Peyer's patch (tissue), 4 donors: ENCODE results near the gene NTN1. TPM values are rescaled to one million over a fixed set of nuclear protein-coding genes. Genes with fewer than 3 reads are reported as not detected.

ENCODE experiments used
- DNase-seq, 3 donors: peaks; one replicate each; pipeline ENCODE4 v3.0.0-alpha.2; 2017 to 2019
- H3K27ac ChIP-seq, 4 donors: fragments of 200-600 bp; sonication (generic); one replicate each; pipeline ENCODE4 v1.5.1; 2016 to 2019
- H3K27me3 ChIP-seq, 2 donors: fragments of 200-600 bp; sonication (generic); one replicate each; pipeline ENCODE4 v1.5.1; 2019
- H3K36me3 ChIP-seq, 3 donors: fragments of 200-600 bp; sonication (generic); one replicate each; pipeline ENCODE4 v1.5.1; 2016 to 2019
- H3K4me1 ChIP-seq, 4 donors: fragments of 200-600 bp; sonication (generic); one replicate each; pipeline ENCODE4 v1.5.1; 2016 to 2019
- H3K4me3 ChIP-seq, 4 donors: fragments of 200-600 bp; sonication (generic); 1 replicate in 3 of 4; 2 replicates in 1 of 4; pipeline ENCODE4 v1.5.1; 2016 to 2019; ENCODE audit warnings: mild to moderate bottlenecking in 1 of 4
- H3K9me3 ChIP-seq, 4 donors: fragments of 200-600 bp; sonication (generic); one replicate each; pipeline ENCODE4 v1.5.1; 2016 to 2019; ENCODE audit warnings: mild to moderate bottlenecking in 1 of 4
- CTCF ChIP-seq, 6 experiments: fragments of 450-650 bp in 4 of 6; fragments of 200-600 bp in 2 of 6; sonication (generic) in 1 of 6; IDR thresholded peaks; one replicate each; pipeline ENCODE4 v1.5.1; 2017 to 2019; ENCODE audit warnings: antibody characterized with exemption in 6 of 6, mild to moderate bottlenecking in 3 of 6, moderate library complexity in 1 of 6
- POLR2A ChIP-seq, 2 donors: fragments of 450-650 bp; IDR thresholded peaks; one replicate each; pipeline ENCODE4 v1.5.1; 2017; ENCODE audit warnings: antibody characterized with exemption in 2 of 2, mild to moderate bottlenecking in 2 of 2, moderate library complexity in 2 of 2
- total RNA-seq, 4 donors: library from RNA; depleted of rRNA; stranded (reverse); fragments of >200 nt; gene quantifications; one replicate each; pipeline ENCODE4 v1.1.0, GENCODE V29; 2016

Gene NTN1
- total RNA-seq, 4 donors from 2014 or later = 4.0 to 17.3 (median 10.9) TPM

- Histone ChIP-seq H3K4me3 (no peak overlapping the region), H3K27ac (no peak overlapping the region), H3K27me3 (no peaks in the 10 kb centered on the region), H3K9me3 (no peaks in the 10 kb centered on the region), H3K36me3 (no peaks in the 10 kb centered on the region), H3K4me1 (no peaks in the 10 kb centered on the region)
- DNase-seq = no peak
- TF ChIP-seq CTCF (IDR thresholded peaks at IDR 0.05) (no peak), POLR2A (IDR thresholded peaks at IDR 0.05) (no peak)
Measured at GRCh38 chr17:9225305-9226101, 204.2 kb downstream of the NTN1 start.

GRCh38 chr17:9226130-9226793 lies 205.0 kb downstream of the NTN1 start:
- no peaks in the 10 kb centered on the region for H3K9me3 ChIP-seq
- no peak overlapping the region for H3K27ac ChIP-seq
- H3K4me1 ChIP-seq = no peaks in the 10 kb centered on the region
- no peak for TF ChIP-seq POLR2A (IDR thresholded peaks at IDR 0.05)
- no peak for TF ChIP-seq CTCF (IDR thresholded peaks at IDR 0.05)
- H3K4me3 ChIP-seq = no peak overlapping the region
- H3K27me3 ChIP-seq = no peaks in the 10 kb centered on the region
- H3K36me3 ChIP-seq = no peaks in the 10 kb centered on the region
- DNase-seq = no peak

DNA sequence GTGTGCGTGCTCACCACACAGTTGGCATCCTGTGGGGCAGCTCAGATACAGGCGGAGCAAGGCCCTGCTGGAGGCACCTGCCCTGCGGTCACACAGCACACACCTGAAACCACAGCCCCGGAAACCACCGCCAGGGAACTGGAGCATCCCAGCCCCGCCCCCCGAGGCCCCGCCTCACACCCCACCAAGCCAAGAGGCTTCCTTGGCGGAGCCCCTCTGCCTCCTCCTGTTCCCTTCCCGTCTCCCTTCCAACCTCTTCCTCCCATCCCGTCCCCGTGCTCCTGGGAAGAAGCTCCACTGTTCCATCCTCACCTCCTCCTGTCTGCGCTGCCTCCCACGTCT lies 205.5 kb downstream of the NTN1 start:
- no peaks in the 10 kb centered on the region for H3K4me1 ChIP-seq
- H3K9me3 ChIP-seq = no peaks in the 10 kb centered on the region
- no peak for DNase-seq
- no peak overlapping the region for H3K4me3 ChIP-seq
- H3K27me3 ChIP-seq = no peaks in the 10 kb centered on the region
- no peak for TF ChIP-seq CTCF (IDR thresholded peaks at IDR 0.05)
- no peak for TF ChIP-seq POLR2A (IDR thresholded peaks at IDR 0.05)
- no peak overlapping the region for H3K27ac ChIP-seq
- no peaks in the 10 kb centered on the region for H3K36me3 ChIP-seq

DNA sequence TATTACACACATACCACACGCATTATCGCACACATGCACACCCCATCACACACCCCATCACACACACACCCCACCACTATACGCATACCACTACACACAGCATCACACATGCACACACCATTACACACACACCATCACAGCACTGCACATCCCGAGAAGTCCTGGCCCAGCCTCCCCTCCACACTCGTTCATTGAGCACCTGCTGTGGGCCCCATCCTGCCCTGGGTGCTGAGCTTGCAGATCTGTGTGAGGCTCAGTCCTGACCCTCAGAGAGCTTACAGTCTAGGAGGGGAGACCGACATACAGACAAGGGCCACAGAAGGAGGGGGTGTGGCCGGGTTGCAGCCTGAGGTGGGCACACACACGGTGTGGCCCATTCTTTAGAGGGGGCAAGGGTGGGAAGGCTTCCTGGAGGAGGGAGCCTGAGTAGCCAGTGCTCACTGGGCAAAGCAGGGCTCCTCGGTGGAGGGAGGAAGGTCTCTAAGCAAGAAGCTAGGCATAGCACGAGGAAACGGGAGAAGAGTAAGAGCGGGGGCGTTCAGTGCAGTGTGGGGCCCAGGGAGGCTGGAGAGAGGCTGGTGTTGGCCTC lies 206.6 kb downstream of the NTN1 start:
- Histone ChIP-seq H3K27ac (peak overlapping the region in 2 of 4 donors; percentile 35 to 68), H3K9me3 (no peaks in the 10 kb centered on the region), H3K27me3 (no peaks in the 10 kb centered on the region), H3K4me1 (no peaks in the 10 kb centered on the region), H3K36me3 (no peaks in the 10 kb centered on the region), H3K4me3 (no peak overlapping the region)
- DNase-seq = no peak
- no peak for TF ChIP-seq CTCF (IDR thresholded peaks at IDR 0.05)

DNA sequence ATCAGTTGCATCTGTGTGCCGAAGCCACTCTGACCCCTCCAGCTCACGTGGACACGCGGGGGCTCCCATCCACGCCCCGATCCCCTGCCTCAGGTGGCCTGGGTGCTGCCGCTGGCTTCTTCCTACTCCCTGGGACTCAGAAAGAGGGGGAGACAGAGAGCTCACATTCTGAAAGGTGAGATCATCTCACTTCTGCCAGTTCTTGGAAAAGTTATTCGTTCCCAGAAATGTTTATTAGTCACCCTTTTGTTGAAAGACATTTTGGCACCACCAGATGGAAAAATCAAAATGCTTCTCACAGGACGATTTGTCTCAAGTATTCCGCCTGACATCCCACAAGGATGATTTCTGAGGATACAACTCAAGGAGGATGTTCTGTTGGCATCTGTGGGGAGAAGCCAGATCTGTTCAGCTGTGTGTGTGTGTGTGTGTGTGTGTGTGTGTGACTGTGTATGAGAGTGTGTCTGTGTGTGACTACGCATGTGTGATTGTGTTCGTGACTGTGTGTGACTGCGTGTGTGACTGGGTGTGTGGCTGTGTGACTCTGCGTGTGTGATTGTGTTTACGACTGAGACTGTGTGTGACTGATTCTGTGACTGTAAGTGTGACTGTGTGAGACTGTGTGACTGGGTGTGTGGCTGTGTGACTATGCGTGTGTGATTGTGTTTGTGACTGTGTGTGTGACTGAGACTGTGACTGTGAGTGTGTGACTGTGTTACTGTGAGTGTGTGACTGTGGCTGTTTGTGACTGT lies 207.3 kb downstream of the NTN1 start:
- no peaks in the 10 kb centered on the region for H3K4me1 ChIP-seq
- H3K36me3 ChIP-seq = no peaks in the 10 kb centered on the region
- H3K27me3 ChIP-seq = no peaks in the 10 kb centered on the region
- no peak overlapping the region for H3K4me3 ChIP-seq
- H3K27ac ChIP-seq = peak overlapping the region in 2 of 4 donors; percentile 35 to 68
- TF ChIP-seq CTCF (IDR thresholded peaks at IDR 0.05) (no peak), POLR2A (IDR thresholded peaks at IDR 0.05) (no peak)
- H3K9me3 ChIP-seq = no peaks in the 10 kb centered on the region
- no peak for DNase-seq
